ENCODE measurements around the gene TWNK. TPM values are rescaled to one million over a fixed set of nuclear protein-coding genes. Genes with fewer than 3 reads are reported as not detected.

The TWNK gene
- total and polyA plus RNA-seq, 9 of the 15 experiments (the other 6 are each of a cell fraction or from before 2014, with no cell fraction given): 11.6 to 34.7 (median 17.4) TPM

DNA sequence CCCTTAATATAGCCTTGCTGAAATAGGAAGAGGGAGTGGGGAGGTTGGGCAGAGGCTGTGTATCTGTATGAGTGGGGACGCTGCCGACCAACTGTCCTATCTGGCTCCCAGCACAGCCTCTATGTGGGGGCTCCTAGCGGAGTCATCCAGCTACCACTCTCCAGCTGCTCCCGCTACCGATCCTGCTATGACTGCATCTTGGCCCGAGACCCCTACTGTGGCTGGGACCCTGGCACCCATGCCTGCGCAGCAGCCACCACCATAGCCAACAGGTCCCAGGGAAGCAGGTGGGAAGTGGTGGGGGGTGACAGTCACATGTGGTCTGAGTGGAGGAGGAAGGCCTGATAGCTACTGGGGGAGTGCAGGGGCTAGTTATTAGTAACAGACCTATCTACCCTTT is 6.6 kb upstream of the TWNK start (continued):
- TF ChIP-seq ETS2 (tag; IDR thresholded peaks at IDR 0.05; ENCODE audit: borderline replicate concordance, poor library complexity, severe bottlenecking) (no peak), TAF9B (IDR thresholded peaks at IDR 0.05; ENCODE audit: partially characterized antibody) (no peak)

DNA sequence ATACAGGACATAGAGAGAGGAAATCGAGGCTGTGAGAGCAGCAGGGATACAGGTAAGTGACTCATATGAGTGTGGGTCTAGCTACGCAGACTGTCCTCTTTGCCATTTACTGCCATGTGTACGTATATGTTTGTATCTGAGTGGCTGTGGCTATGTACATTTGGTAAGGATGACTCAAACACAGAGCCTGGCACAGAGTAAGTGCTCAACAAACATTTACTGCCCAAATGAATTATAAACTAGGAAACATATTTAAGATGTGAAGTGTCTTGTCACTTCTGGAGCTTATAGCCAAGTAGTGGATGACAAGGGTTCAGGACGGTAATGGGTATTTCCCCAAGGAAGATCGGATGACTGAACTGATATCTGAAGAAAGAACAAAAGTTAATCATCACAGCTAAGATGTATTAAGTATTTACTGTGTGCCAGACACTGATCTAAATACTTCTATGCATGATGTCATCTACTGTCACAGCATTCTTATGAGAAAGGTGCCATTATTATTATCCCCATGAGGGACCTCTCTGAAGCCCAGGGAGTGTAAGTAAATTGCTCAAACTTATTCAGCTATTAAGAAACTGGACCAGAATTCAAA is 6.1 kb upstream of the TWNK start:
- 72% methylated on average over 5 of the region's 5 CpGs for WGBS (ENCODE audit: insufficient coverage, low coverage, missing lambda C conversion rate)
- Histone ChIP-seq H3K4me3 (no peak overlapping the region), H4K20me1 (replicated peaks; ENCODE audit: control insufficient read depth, insufficient read depth, low read length) (no peaks in the 10 kb centered on the region; the same call in 1 of the 2 replicates), H3K79me2 (ENCODE audit: control insufficient read depth, insufficient read depth, low read length) (peaks cover 7% of the 10 kb centered on the region), H2AFZ (ENCODE audit: low read depth, low read length) (no peak overlapping the region), H3K27me3 (ENCODE audit: control insufficient read depth in 2 of 2, insufficient read depth in 2 of 2, low read length in 2 of 2) (no peaks in the 10 kb centered on the region), H3K4me1 (replicated peaks in 1 of 2; ENCODE audit: control insufficient read depth in 2 of 2, insufficient read depth in 2 of 2, low read length in 2 of 2) (peaks cover 3 to 4% of the 10 kb centered on the region in 2 experiments; a peak in 3 of 5 replicates), H3K9me1 (ENCODE audit: control insufficient read depth, insufficient read depth, low read length) (no peaks in the 10 kb centered on the region), H3K4me2 (ENCODE audit: insufficient read depth, low read length) (no peak overlapping the region), H3K9me3 (replicated peaks; ENCODE audit: control insufficient read depth, insufficient read depth, low read depth, low read length) (no peaks in the 10 kb centered on the region), H3K27ac (ENCODE audit: extremely low read depth, low read depth, low read length) (no peak overlapping the region), H3K9ac (ENCODE audit: insufficient read depth in 1 of 2, low read depth in 2 of 2, low read length in 2 of 2) (no peak overlapping the region), H3K36me3 (ENCODE audit: control insufficient read depth, insufficient read depth, low read length) (peaks cover 25% of the 10 kb centered on the region; the same call in 2 of the 3 replicates)
- TF ChIP-seq CAMTA2 (CRISPR knock-in tag; conservative IDR thresholded peaks at IDR 0.05) (no peak), DPF2 (IDR thresholded peaks at IDR 0.05) (no peak), THAP12 (CRISPR knock-in tag; IDR thresholded peaks at IDR 0.05) (no peak), RHOXF2B (CRISPR knock-in tag; conservative IDR thresholded peaks at IDR 0.05) (no peak), KLF13 (tag; IDR thresholded peaks at IDR 0.05; ENCODE audit: borderline replicate concordance, low read depth) (no peak), ZFP36 (IDR thresholded peaks at IDR 0.05; ENCODE audit: low read depth, low read length, partially characterized antibody) (no peak), NCOA6 (IDR thresholded peaks at IDR 0.05) (no peak), MLX (CRISPR knock-in tag; conservative IDR thresholded peaks at IDR 0.05) (no peak), DNMT1 (IDR thresholded peaks at IDR 0.05) (no peak), RFX1 (IDR thresholded peaks at IDR 0.05) (no peak), ZNF217 (CRISPR knock-in tag; IDR thresholded peaks at IDR 0.05) (no peak), GTF3C2 (IDR thresholded peaks at IDR 0.05; ENCODE audit: borderline replicate concordance, extremely low read depth, insufficient read length) (no peak), FOSL1 (tag; conservative IDR thresholded peaks at IDR 0.05) (no peak), SMARCA4 (IDR thresholded peaks at IDR 0.05) (no peak)
- intact Hi-C loops (cut with micrococcal nuclease) (no loop called here), in situ Hi-C loops (cut with MboI) (loop anchor here (25.0 kb wide), 1 partner anchor 1056 kb away; no protein-coding TSS in a partner anchor)
- no peak for DNase-seq (ENCODE audit: extremely low read depth in 1 of 4, low spot score in 3 of 4)
- ChIA-PET POLR2A (interaction anchor here (1.1 to 1.3 kb wide), 2 partner anchors 14 to 37 kb away, joined by 3 to 4 read pairs; no protein-coding TSS in a partner anchor), CTCF (ENCODE audit: low intra/inter-chr PET ratio) (no interaction called here)
- no peak for FAIRE-seq
- no peak for ATAC-seq
- BruUV-seq (replicated peaks): no TSS peak

Measured in K562 (cell line).